ENCODE data around the gene WDPCP.
A peak's percentile ranks its signal among the peaks of the same experiment; 100 is the strongest.
"Not testable (repeated sequence)": the region's sequence is repeated elsewhere in the genome, so short reads cannot be mapped to it uniquely, and the experiment has no call there.

Gene WDPCP

DNA sequence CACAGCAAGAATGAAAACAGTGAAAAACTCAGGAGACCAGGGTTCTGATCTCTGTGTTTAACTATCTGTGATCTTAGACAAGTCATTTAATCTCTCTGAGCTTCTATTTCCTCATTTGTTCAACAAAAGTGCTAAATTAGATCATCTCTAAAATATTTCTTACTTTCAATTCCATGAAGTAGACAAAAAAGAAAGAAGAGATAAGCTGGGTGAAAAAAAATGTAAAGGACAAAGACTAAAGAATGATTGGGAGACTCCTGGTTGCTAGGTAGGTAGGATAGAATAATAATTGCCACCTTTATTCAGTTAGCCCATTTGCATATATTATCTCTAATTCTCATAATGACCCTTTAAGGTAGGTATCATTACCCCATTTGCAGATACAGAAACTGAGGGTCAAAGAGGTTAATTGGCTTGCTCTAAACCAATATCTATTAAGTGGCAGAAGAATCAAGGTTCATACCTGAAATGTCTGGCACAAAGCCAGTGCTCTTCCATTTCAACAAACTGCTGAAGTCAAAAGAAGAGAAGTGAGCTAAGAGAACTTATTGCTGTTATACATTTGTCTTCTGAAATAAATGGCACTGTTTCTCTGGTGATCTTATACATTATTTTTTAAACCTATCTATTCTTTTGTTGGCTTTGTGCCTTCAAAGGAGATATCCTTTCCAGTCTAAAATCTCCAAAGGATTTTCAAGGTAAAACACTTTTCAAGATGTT lies 395.9 kb downstream of the WDPCP start:
- TF ChIP-seq MYC (IDR thresholded peaks at IDR 0.05; ENCODE audit: low read depth, low read length) (no peak), POLR2A (IDR thresholded peaks at IDR 0.05; ENCODE audit: extremely low read depth, insufficient read length) (no peak)
- TF ChIP-seq, protein P1, sequence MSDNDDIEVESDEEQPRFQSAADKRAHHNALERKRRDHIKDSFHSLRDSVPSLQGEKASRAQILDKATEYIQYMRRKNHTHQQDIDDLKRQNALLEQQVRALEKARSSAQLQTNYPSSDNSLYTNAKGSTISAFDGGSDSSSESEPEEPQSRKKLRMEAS (IDR thresholded peaks at IDR 0.05; ENCODE audit: low read depth, low read length), result no peak
- TF ChIP-seq, protein P2, sequence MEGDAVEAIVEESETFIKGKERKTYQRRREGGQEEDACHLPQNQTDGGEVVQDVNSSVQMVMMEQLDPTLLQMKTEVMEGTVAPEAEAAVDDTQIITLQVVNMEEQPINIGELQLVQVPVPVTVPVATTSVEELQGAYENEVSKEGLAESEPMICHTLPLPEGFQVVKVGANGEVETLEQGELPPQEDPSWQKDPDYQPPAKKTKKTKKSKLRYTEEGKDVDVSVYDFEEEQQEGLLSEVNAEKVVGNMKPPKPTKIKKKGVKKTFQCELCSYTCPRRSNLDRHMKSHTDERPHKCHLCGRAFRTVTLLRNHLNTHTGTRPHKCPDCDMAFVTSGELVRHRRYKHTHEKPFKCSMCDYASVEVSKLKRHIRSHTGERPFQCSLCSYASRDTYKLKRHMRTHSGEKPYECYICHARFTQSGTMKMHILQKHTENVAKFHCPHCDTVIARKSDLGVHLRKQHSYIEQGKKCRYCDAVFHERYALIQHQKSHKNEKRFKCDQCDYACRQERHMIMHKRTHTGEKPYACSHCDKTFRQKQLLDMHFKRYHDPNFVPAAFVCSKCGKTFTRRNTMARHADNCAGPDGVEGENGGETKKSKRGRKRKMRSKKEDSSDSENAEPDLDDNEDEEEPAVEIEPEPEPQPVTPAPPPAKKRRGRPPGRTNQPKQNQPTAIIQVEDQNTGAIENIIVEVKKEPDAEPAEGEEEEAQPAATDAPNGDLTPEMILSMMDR (IDR thresholded peaks at IDR 0.05; ENCODE audit: low read depth, low read length), result no peak
- no peak for DNase-seq (ENCODE audit: low read depth)
- no peak overlapping the region for H3K4me3 ChIP-seq (ENCODE audit: low read depth, low read length)

DNA sequence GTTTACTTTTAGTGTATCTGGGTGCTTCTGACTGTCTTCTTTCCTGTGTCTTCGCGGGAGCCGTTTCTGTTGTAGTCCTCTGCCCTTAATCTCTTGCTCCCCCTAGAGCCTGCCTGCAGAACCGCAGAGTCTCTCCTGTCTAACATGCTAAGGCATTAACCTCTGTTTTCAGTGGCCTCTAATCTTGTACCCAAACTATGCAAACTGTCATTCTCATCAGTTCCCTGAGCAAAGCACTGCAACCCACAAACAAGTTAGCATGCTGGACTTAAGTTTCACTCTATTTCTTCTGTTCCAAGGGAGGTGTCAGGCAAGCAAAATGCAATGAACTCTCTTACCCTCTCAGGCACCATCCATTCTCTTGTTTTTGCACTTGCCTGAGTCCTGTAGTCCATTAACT lies 399.3 kb downstream of the WDPCP start:
- TF ChIP-seq POLR2A (IDR thresholded peaks at IDR 0.05; ENCODE audit: extremely low read depth, insufficient read length), result no peak
- TF ChIP-seq, protein P2 (IDR thresholded peaks at IDR 0.05; ENCODE audit: low read depth, low read length), result peak; percentile 95
- H3K4me3 ChIP-seq (ENCODE audit: low read depth, low read length), result no peak overlapping the region
- DNase-seq (ENCODE audit: low read depth), result peak; percentile 65

DNA sequence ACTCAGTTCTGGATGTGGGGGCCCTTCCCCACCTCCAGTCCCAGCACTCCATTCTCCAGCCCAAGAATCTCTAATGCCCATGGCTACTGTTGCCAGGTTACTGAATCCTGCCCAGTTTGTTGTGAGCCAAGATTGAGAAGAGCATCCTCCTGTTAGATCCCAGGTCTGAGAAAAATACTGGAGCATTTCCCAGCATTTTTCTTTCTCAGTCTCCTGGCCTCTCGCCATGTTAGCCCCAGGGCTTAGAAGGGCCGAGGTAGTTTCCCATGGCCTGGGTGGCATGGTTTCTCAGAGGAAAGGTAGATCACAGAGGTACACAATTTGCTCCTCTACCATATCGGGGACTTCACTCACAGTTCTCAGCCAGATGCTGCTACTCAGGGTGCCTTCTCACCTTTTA lies 401.9 kb downstream of the WDPCP start:
- H3K4me3 ChIP-seq (ENCODE audit: low read depth, low read length), result no peak overlapping the region
- TF ChIP-seq POLR2A (IDR thresholded peaks at IDR 0.05; ENCODE audit: extremely low read depth, insufficient read length) (no peak), MYC (IDR thresholded peaks at IDR 0.05; ENCODE audit: low read depth, low read length) (no peak)
- TF ChIP-seq, protein P2 (IDR thresholded peaks at IDR 0.05; ENCODE audit: low read depth, low read length), result no peak
- TF ChIP-seq, protein P1 (IDR thresholded peaks at IDR 0.05; ENCODE audit: low read depth, low read length), result no peak
- no peak for DNase-seq (ENCODE audit: low read depth)

DNA sequence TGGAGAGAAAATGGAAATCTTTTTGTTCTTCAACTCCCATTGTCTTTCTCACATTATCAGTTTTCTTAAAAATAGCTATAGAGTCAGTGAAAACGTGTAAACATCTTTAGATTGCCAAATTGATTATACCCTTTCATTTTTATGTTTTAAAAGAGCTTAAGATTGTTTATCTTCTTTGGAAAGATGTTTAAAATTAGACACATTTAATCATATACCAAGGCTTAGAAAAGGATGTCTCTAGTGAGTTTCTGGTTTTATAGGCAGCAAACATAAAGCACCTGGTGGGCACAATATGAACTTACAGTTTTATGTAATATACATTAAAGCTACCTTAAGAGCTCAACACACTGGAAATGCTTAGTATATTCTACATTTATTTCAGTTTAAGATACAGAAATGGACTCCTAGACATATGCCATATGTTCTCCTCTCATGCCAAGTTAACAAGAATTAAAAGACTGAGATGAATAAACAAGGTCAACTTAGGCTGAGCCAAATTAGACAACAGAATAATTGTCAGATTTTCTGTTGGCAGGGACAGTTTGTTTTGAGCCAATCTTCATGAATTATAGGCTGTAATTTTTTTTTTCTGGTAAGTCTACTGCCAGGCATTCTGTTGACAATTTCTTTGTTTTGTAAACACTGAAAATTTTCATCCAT lies 425.0 kb downstream of the WDPCP start:
- no peak for DNase-seq (ENCODE audit: low read depth)
- TF ChIP-seq POLR2A (IDR thresholded peaks at IDR 0.05; ENCODE audit: extremely low read depth, insufficient read length), result no peak
- no peak for TF ChIP-seq MYC (IDR thresholded peaks at IDR 0.05; ENCODE audit: low read depth, low read length)
- TF ChIP-seq, protein P2 (IDR thresholded peaks at IDR 0.05; ENCODE audit: low read depth, low read length), result no peak
- TF ChIP-seq, protein P1 (IDR thresholded peaks at IDR 0.05; ENCODE audit: low read depth, low read length), result no peak
- no peak overlapping the region for H3K4me3 ChIP-seq (ENCODE audit: low read depth, low read length)

DNA sequence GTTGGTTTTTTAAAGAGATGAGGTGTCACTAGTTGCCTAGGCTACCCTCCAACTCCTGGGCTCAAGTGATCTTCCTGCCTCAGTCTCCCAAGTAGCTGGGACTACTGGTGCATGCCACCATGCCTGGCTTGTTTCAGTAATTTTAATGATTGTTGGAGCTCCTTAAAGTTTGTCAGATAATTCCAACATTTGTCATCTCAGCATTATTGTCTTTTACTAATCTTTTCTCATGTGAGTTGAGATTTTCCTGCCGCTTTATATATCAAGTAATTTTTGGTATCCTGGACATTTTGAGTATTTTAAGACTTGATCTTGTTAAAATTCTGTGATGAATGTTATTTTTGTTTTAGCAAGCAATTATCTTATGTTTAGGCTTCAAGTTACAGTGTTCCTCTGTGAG lies 429.0 kb downstream of the WDPCP start:
- no peak overlapping the region for H3K4me3 ChIP-seq (ENCODE audit: low read depth, low read length)
- DNase-seq (ENCODE audit: low read depth), result no peak
- TF ChIP-seq, protein P1 (IDR thresholded peaks at IDR 0.05; ENCODE audit: low read depth, low read length), result no peak
- TF ChIP-seq, protein P2 (IDR thresholded peaks at IDR 0.05; ENCODE audit: low read depth, low read length), result no peak
- TF ChIP-seq POLR2A (IDR thresholded peaks at IDR 0.05; ENCODE audit: extremely low read depth, insufficient read length), result no peak
- TF ChIP-seq MYC (IDR thresholded peaks at IDR 0.05; ENCODE audit: low read depth, low read length), result no peak

DNA sequence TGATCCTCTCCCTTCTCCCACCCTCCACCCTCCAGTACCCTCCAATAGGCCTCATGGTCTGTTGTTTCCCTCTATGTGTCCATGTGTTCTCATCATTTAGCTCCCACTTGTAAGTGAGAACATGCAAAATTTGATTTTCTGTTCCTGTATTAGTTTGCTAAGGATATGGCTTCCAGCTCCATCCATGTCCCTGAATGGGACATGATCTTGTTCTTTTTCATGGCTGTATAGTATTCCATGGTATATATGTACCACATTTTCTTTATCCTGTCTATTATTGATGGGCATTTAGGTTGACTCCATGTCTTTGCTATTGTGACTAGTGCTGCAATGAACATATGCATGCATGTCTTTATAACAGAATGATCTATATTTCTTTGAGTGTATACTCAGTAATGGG lies 451.6 kb downstream of the WDPCP start:
- not testable (repeated sequence) for DNase-seq (ENCODE audit: low read depth); H3K4me3 ChIP-seq (ENCODE audit: low read depth, low read length)

Measured in NB4 (cell line).